ENCODE measurements around the gene MFSD6.

The MFSD6 gene

GRCh38 chr2:190440113-190440512, 32.0 kb downstream of the MFSD6 start:
- no peak for DNase-seq (ENCODE audit: low spot score)

- no peak for DNase-seq (ENCODE audit: low spot score)
Observed at GRCh38 chr2:190441564-190441963, 33.4 kb downstream of the MFSD6 start.

- DNase-seq (ENCODE audit: low spot score) = no peak
Observed at GRCh38 chr2:190443055-190443454, 34.9 kb downstream of the MFSD6 start.

GRCh38 chr2:190443778-190444481, 35.8 kb downstream of the MFSD6 start:
- no peak for DNase-seq (ENCODE audit: low spot score)

GRCh38 chr2:190444976-190445375, 36.8 kb downstream of the MFSD6 start:
- DNase-seq (ENCODE audit: low spot score) = no peak

- DNase-seq (ENCODE audit: low spot score) = no peak
Observed at GRCh38 chr2:190446193-190446592, 38.0 kb downstream of the MFSD6 start.

GRCh38 chr2:190446750-190447516, 38.8 kb downstream of the MFSD6 start:
- DNase-seq (ENCODE audit: low spot score) = no peak

- DNase-seq (ENCODE audit: low spot score) = no peak
Observed at GRCh38 chr2:190447766-190448165, 39.6 kb downstream of the MFSD6 start.

GRCh38 chr2:190449925-190450324, 41.8 kb downstream of the MFSD6 start:
- DNase-seq (ENCODE audit: low spot score) = no peak

GRCh38 chr2:190450363-190450762, 42.2 kb downstream of the MFSD6 start:
- DNase-seq (ENCODE audit: low spot score) = no peak

GRCh38 chr2:190451561-190452176, 43.5 kb downstream of the MFSD6 start:
- no peak for DNase-seq (ENCODE audit: low spot score)

GRCh38 chr2:190452433-190452832, 44.3 kb downstream of the MFSD6 start:
- DNase-seq (ENCODE audit: low spot score) = no peak

- DNase-seq (ENCODE audit: low spot score) = no peak
Observed at GRCh38 chr2:190454795-190455194, 46.6 kb downstream of the MFSD6 start.

GRCh38 chr2:190455358-190456095, 47.4 kb downstream of the MFSD6 start:
- no peak for DNase-seq (ENCODE audit: low spot score)

GRCh38 chr2:190456833-190457232, 48.7 kb downstream of the MFSD6 start:
- DNase-seq (ENCODE audit: low spot score) = no peak

GRCh38 chr2:190457256-190457655, 49.1 kb downstream of the MFSD6 start:
- no peak for DNase-seq (ENCODE audit: low spot score)

- no peak for DNase-seq (ENCODE audit: low spot score)
Observed at GRCh38 chr2:190458352-190459107, 50.4 kb downstream of the MFSD6 start.

GRCh38 chr2:190459881-190460280, 51.7 kb downstream of the MFSD6 start:
- DNase-seq (ENCODE audit: low spot score) = no peak

GRCh38 chr2:190460487-190460886, 52.3 kb downstream of the MFSD6 start:
- DNase-seq (ENCODE audit: low spot score) = no peak

GRCh38 chr2:190462181-190462580, 54.0 kb downstream of the MFSD6 start:
- DNase-seq (ENCODE audit: low spot score) = no peak

GRCh38 chr2:190462611-190463010, 54.5 kb downstream of the MFSD6 start:
- DNase-seq (ENCODE audit: low spot score) = no peak

GRCh38 chr2:190465060-190465459, 56.9 kb downstream of the MFSD6 start:
- DNase-seq (ENCODE audit: low spot score) = no peak
